ENCODE data around the gene TMEM212. TPM values are rescaled to one million over a fixed set of nuclear protein-coding genes. Genes with fewer than 3 reads are reported as not detected.

The TMEM212 gene
- total and polyA plus RNA-seq, 2 of the 13 experiments (the other 11 are each of a cell fraction or from before 2014, with no cell fraction given): not detected

DNA sequence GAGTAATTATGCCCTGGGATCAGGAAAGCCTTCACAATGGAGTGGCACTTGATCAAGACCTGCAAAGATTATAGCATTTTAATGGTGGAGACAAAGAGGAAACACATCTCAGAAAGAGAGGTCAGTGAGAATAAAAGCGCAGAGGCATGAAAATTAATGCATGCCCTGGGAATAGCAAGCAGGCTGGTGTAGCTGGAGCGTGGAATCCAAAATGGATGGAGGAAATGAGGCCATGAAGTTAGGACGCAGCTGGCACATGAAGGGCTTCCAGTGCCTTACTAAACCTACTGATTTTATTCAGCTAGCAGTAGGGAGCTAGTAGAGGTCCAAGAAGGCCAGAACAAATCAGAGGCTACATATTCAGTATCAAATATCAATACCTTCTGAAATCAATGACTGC, 38.1 kb downstream of the TMEM212 start (continued):
- TF ChIP-seq ZNF407 (CRISPR knock-in tag; IDR thresholded peaks at IDR 0.05; ENCODE audit: not compliant biosample characterization) (no peak), PRPF4 (IDR thresholded peaks at IDR 0.05; ENCODE audit: low read depth, low read length, poor library complexity, severe bottlenecking) (no peak), POGZ (CRISPR knock-in tag; IDR thresholded peaks at IDR 0.05) (no peak), ZIK1 (CRISPR knock-in tag; IDR thresholded peaks at IDR 0.05; ENCODE audit: borderline replicate concordance, low read depth) (no peak), POGK (CRISPR knock-in tag; conservative IDR thresholded peaks at IDR 0.05) (no peak)

Data from HepG2 (cell line).